HG03045 (cell line): Measurements from ENCODE around the gene KCNG3.

Experiments
- ATAC-seq: cut with Tn5 transposase; IDR thresholded peaks from one replicate; pipeline ENCODE4 v1.9.1; 2021; ENCODE audit warnings: mild to moderate bottlenecking, moderate library complexity; ENCODE audit not compliant: unreplicated experiment

The KCNG3 gene

GRCh38 chr2:42493468-42494354 is at the start of gene KCNG3:
KCNG3 (minus strand) TSS chr2:42493982; CDS start chr2:42493501, 481 bp downstream.
- ATAC-seq, result peak; percentile 60

- ATAC-seq, result no peak
Observed at GRCh38 chr2:42542871-42543270, 49.1 kb upstream of the KCNG3 start.

GRCh38 chr2:42537493-42537892 is 43.7 kb upstream of the KCNG3 start:
- no peak for ATAC-seq

GRCh38 chr2:42532397-42532796 is 38.6 kb upstream of the KCNG3 start:
- no peak for ATAC-seq

- no peak for ATAC-seq
Observed at GRCh38 chr2:42523341-42523740, 29.6 kb upstream of the KCNG3 start.

GRCh38 chr2:42522035-42522434 is 28.3 kb upstream of the KCNG3 start:
- ATAC-seq, result no peak

GRCh38 chr2:42519624-42520023 is 25.8 kb upstream of the KCNG3 start:
- no peak for ATAC-seq

- ATAC-seq, result no peak
Observed at GRCh38 chr2:42516418-42516901, 22.7 kb upstream of the KCNG3 start.

- no peak for ATAC-seq
Observed at GRCh38 chr2:42513252-42513918, 19.6 kb upstream of the KCNG3 start.

GRCh38 chr2:42510608-42511243 is 16.9 kb upstream of the KCNG3 start:
- ATAC-seq, result no peak

GRCh38 chr2:42510191-42510590 is 16.4 kb upstream of the KCNG3 start:
- no peak for ATAC-seq

- no peak for ATAC-seq
Observed at GRCh38 chr2:42504364-42505230, 10.8 kb upstream of the KCNG3 start.

- ATAC-seq, result no peak
Observed at GRCh38 chr2:42503291-42503690, 9.5 kb upstream of the KCNG3 start.

- no peak for ATAC-seq
Observed at GRCh38 chr2:42498497-42498896, 4.7 kb upstream of the KCNG3 start.

- ATAC-seq, result no peak
Observed at GRCh38 chr2:42495611-42496010, 1.8 kb upstream of the KCNG3 start.

- ATAC-seq, result no peak
Observed at GRCh38 chr2:42495234-42495581, 1.4 kb upstream of the KCNG3 start.

GRCh38 chr2:42494355-42495233 is 812 bp upstream of the KCNG3 start:
- peak; percentile 52 for ATAC-seq

GRCh38 chr2:42492691-42493467 is 903 bp downstream of the KCNG3 start:
- ATAC-seq, result no peak

- no peak for ATAC-seq
Observed at GRCh38 chr2:42488297-42488696, 5.5 kb downstream of the KCNG3 start.
